Upper lobe of left lung (tissue), 4 donors: ENCODE data around the gene WEE1.

ENCODE experiments used
- CTCF ChIP-seq, 6 experiments: fragments of 450-650 bp in 4 of 6; fragments of 200-600 bp in 2 of 6; sonication (generic) in 2 of 6; IDR thresholded peaks; one replicate each; pipeline ENCODE4 v1.5.1; 2016 to 2019; ENCODE audit warnings: antibody characterized with exemption in 6 of 6
- POLR2AphosphoS5 ChIP-seq, 2 donors: sonication (generic); formaldehyde crosslinking; IDR thresholded peaks; one replicate each; pipeline ENCODE4 v1.5.1; 2017; ENCODE audit warnings: antibody characterized with exemption in 2 of 2

GRCh38 chr11:9601037-9601875, 27.8 kb downstream of the WEE1 start:
- no peak for TF ChIP-seq POLR2AphosphoS5 (IDR thresholded peaks at IDR 0.05)
- TF ChIP-seq CTCF (IDR thresholded peaks at IDR 0.05): no peak
